T-cell (primary cell): Measurements from ENCODE around the gene THSD7A. TPM values are rescaled to one million over a fixed set of nuclear protein-coding genes. Genes with fewer than 3 reads are reported as not detected.

Experiments
- ATAC-seq, 4 experiments: fragments of 200-7000 bp in 3 of 4; fragments of 150-1000 bp in 1 of 4; cut with Tn5 transposase; replicated peaks in 1 of 4; 1 replicate in 3 of 4; 2 replicates in 1 of 4; pipeline ENCODE4 v1.10.0; 2021; ENCODE audit warnings: moderate library complexity in 3 of 4, mild to moderate bottlenecking in 2 of 4, moderate number of reproducible peaks in 1 of 4
- CTCF ChIA-PET, 2 donors: fragments of 300-600 bp; sonication (Branson Sonifier 250); formaldehyde crosslinking; loops; one replicate each; lab custom pipeline; 2022; ENCODE audit warnings: antibody characterized with exemption in 2 of 2; lab: Charles Lee
- POLR2A ChIA-PET, 2 donors: fragments of 300-600 bp; sonication (Branson Sonifier 250); formaldehyde crosslinking; loops; one replicate each; lab custom pipeline; 2022; ENCODE audit warnings: antibody characterized with exemption in 2 of 2; lab: Charles Lee
- DNase-seq, 35 experiments: peaks; one replicate each; pipeline versions ENCODE4 v3.0.0 to v3.0.0-alpha.2; 2013 to 2023
- H3K27ac ChIP-seq: one replicate; pipeline ENCODE4 v1.5.1; 2013; ENCODE audit warnings: low read length
- H3K27me3 ChIP-seq, 2 experiments: replicated peaks in 1 of 2; 1 replicate in 1 of 2; 2 replicates in 1 of 2; pipeline versions ENCODE4 v1.6.1 to v1.7.0; 2013; ENCODE audit warnings: low read length in 1 of 2, mixed read lengths in 1 of 2; ENCODE audit not compliant: control insufficient read depth in 2 of 2, insufficient read depth in 2 of 2; ENCODE audit errors: extremely low read depth in 1 of 2
- H3K36me3 ChIP-seq, 2 donors: 1 replicate in 1 of 2; 2 replicates in 1 of 2; pipeline versions ENCODE4 v1.6.1 to v1.7.0; 2013; ENCODE audit warnings: low read length in 1 of 2; ENCODE audit not compliant: control insufficient read depth in 2 of 2, insufficient read depth in 1 of 2; ENCODE audit errors: extremely low read depth in 1 of 2
- H3K4me1 ChIP-seq, 2 experiments: 1 replicate in 1 of 2; 2 replicates in 1 of 2; pipeline versions ENCODE4 v1.6.1 to v1.7.0; 2013; ENCODE audit warnings: low read length in 2 of 2, mixed read lengths in 1 of 2; ENCODE audit not compliant: insufficient read depth in 2 of 2, control insufficient read depth in 1 of 2; ENCODE audit errors: extremely low read depth in 1 of 2
- H3K4me3 ChIP-seq, 2 donors: 1 replicate in 1 of 2; 2 replicates in 1 of 2; pipeline versions ENCODE4 v1.5.1 to v1.7.0; 2013; ENCODE audit warnings: mild to moderate bottlenecking in 2 of 2, low read length in 1 of 2, moderate library complexity in 1 of 2; ENCODE audit not compliant: control insufficient read depth in 1 of 2; ENCODE audit errors: extremely low read depth in 1 of 2
- H3K9me3 ChIP-seq: 2 replicates; pipeline ENCODE4 v1.7.0; 2013
- H3K27ac Mint-ChIP-seq, 2 donors: one replicate each; pipeline ENCODE4 v1.8.0; 2020 to 2021; ENCODE audit warnings: mild to moderate bottlenecking in 2 of 2, mixed read lengths in 2 of 2
- H3K27me3 Mint-ChIP-seq, 2 donors: one replicate each; pipeline ENCODE4 v1.8.0; 2021 to 2022; ENCODE audit warnings: mixed read lengths in 2 of 2
- H3K36me3 Mint-ChIP-seq: one replicate; pipeline ENCODE4 v1.8.0; 2021; ENCODE audit warnings: mixed read lengths
- H3K4me1 Mint-ChIP-seq, 3 donors: one replicate each; pipeline ENCODE4 v1.8.0; 2020 to 2022; ENCODE audit warnings: mixed read lengths in 3 of 3, mild to moderate bottlenecking in 1 of 3
- H3K4me3 Mint-ChIP-seq, 3 donors: one replicate each; pipeline ENCODE4 v1.8.0; 2020 to 2022; ENCODE audit warnings: mild to moderate bottlenecking in 3 of 3, mixed read lengths in 3 of 3, moderate library complexity in 3 of 3
- H3K9me3 Mint-ChIP-seq, 3 donors: one replicate each; pipeline ENCODE4 v1.8.0; 2020 to 2022; ENCODE audit warnings: mixed read lengths in 3 of 3
- WGBS: methylation state at CpG from one replicate; pipeline ENCODE4 v1.1.5; 2013; ENCODE audit warnings: missing lambda C conversion rate; ENCODE audit not compliant: insufficient coverage; 5-methylcytosine and 5-hydroxymethylcytosine counted together
- total RNA-seq, 35 experiments: library from RNA in 6 of 35; stranded (reverse) in 6 of 35; fragments of 120-200 nt in 1 of 35; gene quantifications; one replicate each; pipeline versions ENCODE4 v1.2.1 to v1.2.4 and lab custom pipeline; 2013 to 2026

Gene THSD7A
- total RNA-seq, 5 donors from 2014 or later (not counting 1 experiment from before 2014, with no cell fraction given): 0.08 to 0.33 TPM; not detected in 3

- Mint-ChIP-seq H3K27ac (no peak overlapping the region), H3K9me3 (peaks cover 0 to 3% (median 0%) of the 10 kb centered on the region in 3 donors), H3K36me3 (no peaks in the 10 kb centered on the region), H3K4me1 (no peaks in the 10 kb centered on the region), H3K27me3 (no peaks in the 10 kb centered on the region), H3K4me3 (no peak overlapping the region)
- no peak overlapping the region for H3K27ac ChIP-seq
- DNase-seq (no peak), ATAC-seq (no peak)
- H3K27me3 ChIP-seq: no peaks in the 10 kb centered on the region
- H3K4me3 ChIP-seq: no peak overlapping the region
- POLR2A ChIA-PET: interaction anchor here in 1 of 2 donors (0.7 kb wide), 1 partner anchor 8 kb away, joined by 3 read pairs; no protein-coding TSS in a partner anchor
- WGBS: no CpG with 5 or more reads among the region's 1 CpG
- CTCF ChIA-PET: no interaction called here
- H3K4me1 ChIP-seq: no peaks in the 10 kb centered on the region
- no peaks in the 10 kb centered on the region for H3K36me3 ChIP-seq
- H3K9me3 ChIP-seq: no peaks in the 10 kb centered on the region
Observed at GRCh38 chr7:11710377-11710776, 121.6 kb downstream of the THSD7A start.

- no peaks in the 10 kb centered on the region for H3K4me1 Mint-ChIP-seq
- no peak for ATAC-seq
- Histone ChIP-seq H3K36me3 (no peaks in the 10 kb centered on the region), H3K27ac (no peak overlapping the region), H3K4me1 (no peaks in the 10 kb centered on the region), H3K9me3 (no peaks in the 10 kb centered on the region), H3K27me3 (no peaks in the 10 kb centered on the region), H3K4me3 (no peak overlapping the region)
- ChIA-PET CTCF (no interaction called here), POLR2A (no interaction called here)
- no peaks in the 10 kb centered on the region for H3K36me3 Mint-ChIP-seq
- DNase-seq: no peak
- H3K9me3 Mint-ChIP-seq: no peaks in the 10 kb centered on the region
- H3K27me3 Mint-ChIP-seq: no peaks in the 10 kb centered on the region
- H3K4me3 Mint-ChIP-seq: no peak overlapping the region
- no peak overlapping the region for H3K27ac Mint-ChIP-seq
Observed at GRCh38 chr7:11709196-11709595, 122.8 kb downstream of the THSD7A start.

- ChIA-PET POLR2A (no interaction called here), CTCF (no interaction called here)
- H3K4me1 ChIP-seq: no peaks in the 10 kb centered on the region
- no peaks in the 10 kb centered on the region for H3K4me1 Mint-ChIP-seq
- no peaks in the 10 kb centered on the region for H3K36me3 Mint-ChIP-seq
- H3K27ac ChIP-seq: no peak overlapping the region
- H3K4me3 ChIP-seq: no peak overlapping the region
- H3K4me3 Mint-ChIP-seq: no peak overlapping the region
- no peaks in the 10 kb centered on the region for H3K27me3 Mint-ChIP-seq
- no peaks in the 10 kb centered on the region for H3K36me3 ChIP-seq
- no peaks in the 10 kb centered on the region for H3K27me3 ChIP-seq
- no CpG with 5 or more reads among the region's 2 CpGs for WGBS
- H3K27ac Mint-ChIP-seq: no peak overlapping the region
- no peak for DNase-seq
- ATAC-seq: no peak
- no peaks in the 10 kb centered on the region for H3K9me3 ChIP-seq
- H3K9me3 Mint-ChIP-seq: no peaks in the 10 kb centered on the region
Observed at GRCh38 chr7:11707606-11708193, 124.3 kb downstream of the THSD7A start.

- H3K4me3 Mint-ChIP-seq: no peak overlapping the region
- CTCF ChIA-PET: no interaction called here
- H3K27me3 Mint-ChIP-seq: no peaks in the 10 kb centered on the region
- Histone ChIP-seq H3K9me3 (no peaks in the 10 kb centered on the region), H3K27ac (no peak overlapping the region), H3K36me3 (no peaks in the 10 kb centered on the region), H3K27me3 (no peaks in the 10 kb centered on the region), H3K4me1 (no peaks in the 10 kb centered on the region), H3K4me3 (no peak overlapping the region)
- H3K27ac Mint-ChIP-seq: no peak overlapping the region
- H3K4me1 Mint-ChIP-seq: no peaks in the 10 kb centered on the region
- no peaks in the 10 kb centered on the region for H3K36me3 Mint-ChIP-seq
- ATAC-seq (no peak), DNase-seq (no peak)
- POLR2A ChIA-PET: no interaction called here
- no peaks in the 10 kb centered on the region for H3K9me3 Mint-ChIP-seq
- no CpG with 5 or more reads among the region's 2 CpGs for WGBS
Observed at GRCh38 chr7:11706666-11707605, 125.1 kb downstream of the THSD7A start.

GRCh38 chr7:11703829-11704228 is 128.2 kb downstream of the THSD7A start:
- no peak overlapping the region for H3K4me3 ChIP-seq
- H3K36me3 Mint-ChIP-seq: no peaks in the 10 kb centered on the region
- H3K27ac ChIP-seq: no peak overlapping the region
- H3K27me3 ChIP-seq: no peaks in the 10 kb centered on the region
- ATAC-seq (no peak), DNase-seq (no peak)
- no peaks in the 10 kb centered on the region for H3K36me3 ChIP-seq
- H3K4me3 Mint-ChIP-seq: no peak overlapping the region
- no peaks in the 10 kb centered on the region for H3K4me1 Mint-ChIP-seq
- no peaks in the 10 kb centered on the region for H3K4me1 ChIP-seq
- H3K9me3 Mint-ChIP-seq: no peaks in the 10 kb centered on the region
- H3K27me3 Mint-ChIP-seq: no peaks in the 10 kb centered on the region
- H3K9me3 ChIP-seq: no peaks in the 10 kb centered on the region
- WGBS: no CpG with 5 or more reads among the region's 1 CpG
- H3K27ac Mint-ChIP-seq: no peak overlapping the region
- CTCF ChIA-PET: no interaction called here
- POLR2A ChIA-PET: no interaction called here

- Histone ChIP-seq H3K36me3 (no peaks in the 10 kb centered on the region), H3K27ac (no peak overlapping the region), H3K4me3 (no peak overlapping the region), H3K9me3 (no peaks in the 10 kb centered on the region), H3K4me1 (no peaks in the 10 kb centered on the region), H3K27me3 (no peaks in the 10 kb centered on the region)
- Mint-ChIP-seq H3K4me3 (no peak overlapping the region), H3K9me3 (no peaks in the 10 kb centered on the region), H3K36me3 (no peaks in the 10 kb centered on the region), H3K4me1 (no peaks in the 10 kb centered on the region), H3K27me3 (no peaks in the 10 kb centered on the region), H3K27ac (no peak overlapping the region)
- 40% methylated on average over 1 of the region's 4 CpGs for WGBS
- no peak for ATAC-seq
- POLR2A ChIA-PET: no interaction called here
- no peak for DNase-seq
- CTCF ChIA-PET: interaction anchor here in 1 of 2 donors (0.6 kb wide), 1 partner anchor 62 kb away, joined by 3 read pairs; no protein-coding TSS in a partner anchor
Observed at GRCh38 chr7:11702938-11703337, 129.1 kb downstream of the THSD7A start.
